Raji (cell line): ENCODE measurements around the gene IKZF2.

ENCODE experiments used
- POLR2A ChIP-seq: IDR thresholded peaks from 2 replicates; pipeline ENCODE4 v1.6.1; 2011; ENCODE audit warnings: low read depth, low read length, control low read depth; ENCODE audit not compliant: insufficient read depth

IKZF2 gene

GRCh38 chr2:212977152-212977551, 174.3 kb downstream of the IKZF2 start:
- no peak for TF ChIP-seq POLR2A

GRCh38 chr2:212975333-212975732, 176.1 kb downstream of the IKZF2 start:
- no peak for TF ChIP-seq POLR2A

GRCh38 chr2:212974692-212975091, 176.7 kb downstream of the IKZF2 start:
- TF ChIP-seq POLR2A, result no peak

GRCh38 chr2:212973347-212973746, 178.1 kb downstream of the IKZF2 start:
- TF ChIP-seq POLR2A, result no peak

- TF ChIP-seq POLR2A, result no peak
Observed at GRCh38 chr2:212970132-212970531, 181.3 kb downstream of the IKZF2 start.

- no peak for TF ChIP-seq POLR2A
Observed at GRCh38 chr2:212968284-212969081, 182.9 kb downstream of the IKZF2 start.

GRCh38 chr2:212966884-212967283, 184.5 kb downstream of the IKZF2 start:
- no peak for TF ChIP-seq POLR2A

- no peak for TF ChIP-seq POLR2A
Observed at GRCh38 chr2:212962691-212963090, 188.7 kb downstream of the IKZF2 start.

- no peak for TF ChIP-seq POLR2A
Observed at GRCh38 chr2:212961255-212961654, 190.2 kb downstream of the IKZF2 start.

- no peak for TF ChIP-seq POLR2A
Observed at GRCh38 chr2:212960336-212960735, 191.1 kb downstream of the IKZF2 start.

- no peak for TF ChIP-seq POLR2A
Observed at GRCh38 chr2:212959471-212960117, 191.8 kb downstream of the IKZF2 start.

- no peak for TF ChIP-seq POLR2A
Observed at GRCh38 chr2:212958757-212959295, 192.6 kb downstream of the IKZF2 start.

GRCh38 chr2:212958133-212958532, 193.3 kb downstream of the IKZF2 start:
- TF ChIP-seq POLR2A, result no peak

- no peak for TF ChIP-seq POLR2A
Observed at GRCh38 chr2:212957624-212958023, 193.8 kb downstream of the IKZF2 start.

- TF ChIP-seq POLR2A, result no peak
Observed at GRCh38 chr2:212956665-212957607, 194.5 kb downstream of the IKZF2 start.
